K562 (cell line): ENCODE results near the gene RNF217. TPM values are rescaled to one million over a fixed set of nuclear protein-coding genes. Genes with fewer than 3 reads are reported as not detected.

Experiments used
- ATAC-seq: fragments of 200-7000 bp; cut with Tn5 transposase; 3 replicates; pipeline ENCODE4 v1.9.1; 2020; ENCODE audit warnings: moderate library complexity
- BruUV-seq: library from RNA; stranded (reverse); fragments of 400-500 nt; replicated peaks from 2 replicates; lab custom pipeline; 2021; lab: Mats Ljungman, UMichigan
- CTCF ChIA-PET: fragments of 300-600 bp; formaldehyde crosslinking; extraction: SDS; loops from one replicate; lab custom pipeline; 2021; ENCODE audit warnings: low intra/inter-chr PET ratio; lab: Yijun Ruan, JAX
- POLR2A ChIA-PET: fragments of 300-600, 350-650 bp; sonication (Branson Sonifier 250); formaldehyde crosslinking; extraction: SDS; loops from one replicate; lab custom pipeline; 2021; ENCODE audit warnings: antibody characterized with exemption, inconsistent platforms; lab: Yijun Ruan, JAX
- DNase-seq, 4 experiments: peaks; one replicate each; pipeline versions ENCODE4 v3.0.0 to v3.0.0-alpha.2; 2011 to 2018; ENCODE audit warnings: low spot score in 3 of 4, mixed read lengths in 3 of 4; ENCODE audit errors: extremely low read depth in 1 of 4
- FAIRE-seq: peaks from 2 replicates; lab custom pipeline; 2011; peaks lifted over from hg19 to GRCh38; lab: Jason Lieb, UNC
- H2AFZ ChIP-seq: 2 replicates; pipeline ENCODE4 v1.6.0; 2011; ENCODE audit warnings: low read depth, low read length, control low read depth, inconsistent platforms
- H3K27ac ChIP-seq: fragments of 200-600 bp; 3 replicates; pipeline ENCODE4 v1.8.0; 2011; ENCODE audit warnings: low read depth, mild to moderate bottlenecking, control low read depth, inconsistent platforms, low read length, moderate library complexity, mixed read lengths; ENCODE audit errors: extremely low read depth
- H3K27me3 ChIP-seq, 2 experiments: fragments of 300-600 bp in 1 of 2; 2 replicates in 1 of 2; 3 replicates in 1 of 2; pipeline versions ENCODE4 v1.6.0 to v1.8.0; 2011; ENCODE audit warnings: inconsistent platforms in 2 of 2, low read length in 2 of 2, mild to moderate bottlenecking in 1 of 2, mixed read lengths in 1 of 2, moderate library complexity in 1 of 2; ENCODE audit not compliant: control insufficient read depth in 2 of 2, insufficient read depth in 2 of 2
- H3K36me3 ChIP-seq: fragments of 300-600 bp; 3 replicates; pipeline ENCODE4 v1.8.0; 2011; ENCODE audit warnings: mild to moderate bottlenecking, low read length, inconsistent platforms; ENCODE audit not compliant: control insufficient read depth, insufficient read depth
- H3K4me1 ChIP-seq, 2 experiments: fragments of 200-600 bp in 1 of 2; replicated peaks in 1 of 2; 2 replicates in 1 of 2; 3 replicates in 1 of 2; pipeline versions ENCODE4 v1.5.1 to v1.8.0; 2011; ENCODE audit warnings: inconsistent platforms in 2 of 2, low read length in 2 of 2, mild to moderate bottlenecking in 1 of 2, mixed read lengths in 1 of 2, moderate library complexity in 1 of 2; ENCODE audit not compliant: control insufficient read depth in 2 of 2, insufficient read depth in 2 of 2
- H3K4me2 ChIP-seq: 2 replicates; pipeline ENCODE4 v1.6.1; 2011; ENCODE audit warnings: low read length, control low read depth, inconsistent platforms, mixed read lengths; ENCODE audit not compliant: insufficient read depth
- H3K4me3 ChIP-seq: fragments of 200-600 bp; sonication (generic), shearing (Covaris generic); 2 replicates; pipeline ENCODE4 v1.5.1; 2016; ENCODE audit warnings: control low read depth, inconsistent platforms
- H3K79me2 ChIP-seq: fragments of 200-600 bp; 3 replicates; pipeline ENCODE4 v1.8.0; 2011; ENCODE audit warnings: low read length, inconsistent platforms; ENCODE audit not compliant: control insufficient read depth, insufficient read depth
- H3K9ac ChIP-seq, 2 experiments: 2 replicates each; pipeline versions ENCODE4 v1.6.0 to v1.6.1; 2011; ENCODE audit warnings: low read depth in 2 of 2, low read length in 2 of 2, control low read depth in 1 of 2, inconsistent platforms in 1 of 2, mild to moderate bottlenecking in 1 of 2, mixed read lengths in 1 of 2; ENCODE audit not compliant: insufficient read depth in 1 of 2
- H3K9me1 ChIP-seq: one replicate; pipeline ENCODE4 v1.6.0; 2011; ENCODE audit warnings: inconsistent platforms, mild to moderate bottlenecking, low read length, moderate library complexity; ENCODE audit not compliant: control insufficient read depth, insufficient read depth
- H3K9me3 ChIP-seq: replicated peaks from 2 replicates; pipeline ENCODE4 v1.5.1; 2011; ENCODE audit warnings: low read depth, low read length, inconsistent platforms; ENCODE audit not compliant: control insufficient read depth, insufficient read depth
- H4K20me1 ChIP-seq: replicated peaks from 2 replicates; pipeline ENCODE4 v1.6.1; 2011; ENCODE audit warnings: low read length, inconsistent platforms, mixed read lengths; ENCODE audit not compliant: control insufficient read depth, insufficient read depth
- ARID3A ChIP-seq: IDR thresholded peaks from 2 replicates; pipeline ENCODE4 v1.6.1; 2012; ENCODE audit warnings: low read depth, low read length, improper control_type of control experiment, borderline replicate concordance
- CREBBP ChIP-seq: IDR thresholded peaks from one replicate; pipeline ENCODE4 v1.6.1; 2012; ENCODE audit warnings: low read depth, mild to moderate bottlenecking, control low read depth, inconsistent platforms, low read length
- SIRT6 ChIP-seq: IDR thresholded peaks from one replicate; pipeline ENCODE4 v1.6.1; 2012; ENCODE audit warnings: low read depth, mild to moderate bottlenecking, control low read depth, inconsistent platforms, low read length, moderate library complexity
- U2AF2 ChIP-seq: fragments of 200-400 bp; formaldehyde crosslinking; optimal IDR thresholded peaks from 2 replicates; pipeline ENCODE3; 2017; ENCODE audit warnings: low read depth, mild to moderate bottlenecking, low read length
- WGBS: fragments of 100-300 bp; shearing (Covaris generic); methylation state at CpG from one replicate; pipeline ENCODE4 v1.1.6; 2016; ENCODE audit warnings: low coverage, mixed read lengths; ENCODE audit not compliant: insufficient coverage; ENCODE audit errors: missing lambda C conversion rate; 5-methylcytosine and 5-hydroxymethylcytosine counted together
- in situ Hi-C: fragments of 300-500 bp; cut with MboI; formaldehyde crosslinking; loops from 4 replicates; pipeline ENCODE4 v1.15.0; 2018; ENCODE audit warnings: inconsistent platforms, mixed read lengths
- intact Hi-C: fragments of 100-400 bp; cut with micrococcal nuclease; formaldehyde crosslinking; loops from 2 replicates; pipeline ENCODE4 v1.14.2; 2022
- polyA plus RNA-seq, 8 experiments: library from polyadenylated mRNA; depleted of rRNA in 4 of 8; stranded (reverse) in 5 of 8; unstranded in 3 of 8; fragments of >200 nt; fragmentation: Nextera tagmentation in 2 of 8; fragmentation: Illumina TruSeq in 1 of 8; extraction: Ambion mirVana in 2 of 8; extraction: Trizol in 1 of 8; gene quantifications; 2 replicates each; pipeline versions ENCODE4 v1.2.1 to v1.2.3, GENCODE V29; 2011 to 2014; ENCODE audit warnings: inconsistent platforms in 1 of 8, missing spikeins in 1 of 8
- total RNA-seq, 7 experiments: library from RNA; depleted of rRNA in 6 of 7; stranded (reverse); fragments of >200 nt in 6 of 7; fragmentation: Illumina TruSeq in 2 of 7; extraction: Trizol in 2 of 7; gene quantifications; 2 replicates each; pipeline versions ENCODE4 v1.2.1 to v1.2.3, GENCODE V29; 2011 to 2021; ENCODE audit warnings: low replicate concordance in 1 of 7

RNF217 gene
- total and polyA plus RNA-seq, 9 of the 15 experiments (the other 6 are each of a cell fraction or from before 2014, with no cell fraction given), result 2.9 to 25.6 (median 12.0) TPM

DNA sequence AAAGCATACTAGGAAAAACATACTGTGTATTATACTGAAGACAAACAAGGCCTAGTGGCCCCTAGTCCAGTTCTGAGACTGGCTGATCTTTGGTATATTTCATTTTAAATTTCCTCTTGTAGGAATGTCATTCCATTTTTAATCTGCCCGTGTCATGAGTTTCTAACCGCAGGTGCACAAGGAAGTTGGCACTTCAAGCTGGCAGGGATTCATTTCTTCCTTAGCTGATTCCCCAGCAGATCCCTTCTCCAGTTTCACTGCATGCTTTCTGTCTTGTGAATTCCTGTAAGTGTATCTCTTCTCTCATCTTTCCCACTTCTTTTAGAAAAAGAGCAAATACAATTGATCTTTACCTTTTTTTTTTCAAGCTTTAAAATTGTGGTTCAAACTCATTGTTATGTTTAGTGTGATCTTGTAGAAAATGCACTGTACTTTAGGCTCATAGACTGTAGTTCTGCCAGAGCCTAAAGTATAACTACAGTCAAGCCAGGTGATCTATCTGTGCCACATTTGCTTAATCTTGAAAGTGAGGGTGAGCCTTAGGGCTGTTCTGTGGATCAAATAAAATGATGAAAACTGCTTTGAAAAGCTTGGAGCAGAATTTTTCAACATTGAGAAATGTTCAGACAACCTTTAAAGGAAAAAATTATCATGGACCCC, 37.0 kb downstream of the RNF217 start:
- H3K9me1 ChIP-seq, result no peaks in the 10 kb centered on the region
- TF ChIP-seq U2AF2 (no peak), CREBBP (no peak), SIRT6 (no peak), ARID3A (no peak)
- no peaks in the 10 kb centered on the region for H3K27me3 ChIP-seq
- ChIA-PET POLR2A (interaction anchor here (0.9 to 1.5 kb wide), 2 partner anchors 9 to 12 kb away, joined by 3 read pairs; no protein-coding TSS in a partner anchor), CTCF (no interaction called here)
- peaks cover 5% of the 10 kb centered on the region; the same call in 1 of the 2 replicates for H4K20me1 ChIP-seq
- no peak overlapping the region for H3K27ac ChIP-seq
- H3K4me1 ChIP-seq, result peaks cover 7 to 29% of the 10 kb centered on the region in 2 experiments; a peak in 4 of 5 replicates
- WGBS, result 69% methylated on average over 2 of the region's 2 CpGs
- FAIRE-seq (no peak), DNase-seq (no peak), ATAC-seq (no peak; the same call in 2 of the 3 replicates)
- in situ Hi-C loops (no loop called here), intact Hi-C loops (no loop called here)
- H3K36me3 ChIP-seq, result peaks cover 13% of the 10 kb centered on the region
- no peak overlapping the region for H3K4me3 ChIP-seq
- H3K4me2 ChIP-seq, result no peak overlapping the region
- BruUV-seq, result no TSS peak
- H2AFZ ChIP-seq, result no peak overlapping the region
- peaks cover 67% of the 10 kb centered on the region for H3K79me2 ChIP-seq
- H3K9ac ChIP-seq, result no peak overlapping the region
- no peaks in the 10 kb centered on the region for H3K9me3 ChIP-seq
